GM12878 (cell line): ENCODE measurements around the gene MEP1A.

Experiments used
- CHD1 ChIP-seq: IDR thresholded peaks from 2 replicates; pipeline ENCODE4 v1.6.1; 2012; ENCODE audit warnings: low read depth, low read length, improper control_type of control experiment
- CREB1 ChIP-seq: IDR thresholded peaks from 2 replicates; pipeline ENCODE4 v1.6.1; 2012; ENCODE audit warnings: low read depth, mild to moderate bottlenecking, inconsistent platforms
- CTCF ChIP-seq, 3 experiments: IDR thresholded peaks in 2 of 3; conservative IDR thresholded peaks in 1 of 3; 2 replicates each; pipeline ENCODE4 v1.5.1; 2011; ENCODE audit warnings: low read depth in 3 of 3, low read length in 3 of 3, mild to moderate bottlenecking in 3 of 3, control low read depth in 2 of 3, moderate library complexity in 2 of 3, inconsistent platforms in 1 of 3, mixed read lengths in 1 of 3; ENCODE audit not compliant: control insufficient read depth in 2 of 3, insufficient read depth in 1 of 3; ENCODE audit errors: extremely low read depth in 1 of 3
- JUND ChIP-seq: IDR thresholded peaks from 2 replicates; pipeline ENCODE4 v1.6.1; 2012; ENCODE audit warnings: low read depth, mild to moderate bottlenecking, low read length, improper control_type of control experiment, moderate library complexity
- NFIC ChIP-seq: IDR thresholded peaks from 2 replicates; pipeline ENCODE4 v1.6.1; 2012; ENCODE audit warnings: low read depth, mild to moderate bottlenecking, inconsistent platforms, low read length, moderate library complexity
- NR2C2 ChIP-seq: IDR thresholded peaks from 2 replicates; pipeline ENCODE4 v1.6.1; 2011; ENCODE audit warnings: borderline replicate concordance, low read depth; ENCODE audit not compliant: control insufficient read depth, insufficient read length
- POLR2AphosphoS5 ChIP-seq: IDR thresholded peaks from 2 replicates; pipeline ENCODE4 v1.6.1; 2011; ENCODE audit warnings: mild to moderate bottlenecking, low read length, inconsistent platforms
- STAT1 ChIP-seq: fragments of 450-650 bp; conservative IDR thresholded peaks from 2 replicates; pipeline ENCODE4 v1.6.1; 2014; ENCODE audit warnings: antibody characterized with exemption, mild to moderate bottlenecking
- TAF1 ChIP-seq: IDR thresholded peaks from 2 replicates; pipeline ENCODE4 v1.6.1; 2011; ENCODE audit warnings: mild to moderate bottlenecking, low read depth, low read length, borderline replicate concordance
- TARDBP ChIP-seq: IDR thresholded peaks from 2 replicates; pipeline ENCODE4 v1.6.1; 2016; ENCODE audit warnings: borderline replicate concordance
- ZNF274 ChIP-seq: IDR thresholded peaks from one replicate; pipeline ENCODE4 v1.8.0; 2011; ENCODE audit not compliant: insufficient read length, insufficient read depth
- TF ChIP-seq, protein P1 (sequence below): fragments of 450-650 bp; IDR thresholded peaks from 2 replicates; pipeline ENCODE4 v1.6.1; 2017; ENCODE audit warnings: antibody characterized with exemption, mild to moderate bottlenecking, moderate library complexity
- TF ChIP-seq, protein P2 (sequence below): IDR thresholded peaks from 2 replicates; pipeline ENCODE4 v1.6.1; 2011; ENCODE audit warnings: low read depth, mild to moderate bottlenecking, low read length, moderate library complexity, borderline replicate concordance; ENCODE audit errors: extremely low read depth
- TF ChIP-seq, protein P3 (sequence below): IDR thresholded peaks from 2 replicates; pipeline ENCODE4 v1.6.1; 2012; ENCODE audit warnings: low read depth, low read length, improper control_type of control experiment

DNA sequence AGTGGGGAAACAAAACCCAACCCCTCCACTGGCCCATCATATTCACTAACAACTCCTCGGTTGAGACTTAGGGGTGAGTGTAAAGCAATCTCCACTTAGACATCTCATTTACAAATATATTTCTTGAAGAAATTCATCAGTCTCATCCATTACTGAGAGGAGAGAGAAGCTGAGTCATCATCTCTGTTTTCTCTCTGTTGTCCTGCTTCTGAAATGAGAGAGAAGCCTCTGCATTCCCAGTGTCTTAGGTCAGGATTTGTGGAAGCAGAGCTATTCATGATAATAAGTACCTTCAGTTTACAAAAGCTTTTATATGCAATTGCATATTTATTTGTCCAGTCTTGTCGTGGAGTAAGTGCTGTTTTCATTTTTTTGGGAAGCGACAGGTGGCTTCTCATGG lies 879 bp downstream of the MEP1A start:
- TF ChIP-seq CTCF (IDR thresholded peaks at IDR 0.05 in 2 of 3, conservative IDR thresholded peaks at IDR 0.05 in 1 of 3; ENCODE audit: control insufficient read depth in 2 of 3, extremely low read depth in 1 of 3, insufficient read depth in 1 of 3, low read depth in 3 of 3, low read length in 3 of 3) (no peak), POLR2AphosphoS5 (no peak), NFIC (no peak), STAT1 (no peak), JUND (no peak), CREB1 (no peak), CHD1 (no peak), TARDBP (no peak), TAF1 (no peak), NR2C2 (no peak), ZNF274 (no peak)
- TF ChIP-seq, protein P1, sequence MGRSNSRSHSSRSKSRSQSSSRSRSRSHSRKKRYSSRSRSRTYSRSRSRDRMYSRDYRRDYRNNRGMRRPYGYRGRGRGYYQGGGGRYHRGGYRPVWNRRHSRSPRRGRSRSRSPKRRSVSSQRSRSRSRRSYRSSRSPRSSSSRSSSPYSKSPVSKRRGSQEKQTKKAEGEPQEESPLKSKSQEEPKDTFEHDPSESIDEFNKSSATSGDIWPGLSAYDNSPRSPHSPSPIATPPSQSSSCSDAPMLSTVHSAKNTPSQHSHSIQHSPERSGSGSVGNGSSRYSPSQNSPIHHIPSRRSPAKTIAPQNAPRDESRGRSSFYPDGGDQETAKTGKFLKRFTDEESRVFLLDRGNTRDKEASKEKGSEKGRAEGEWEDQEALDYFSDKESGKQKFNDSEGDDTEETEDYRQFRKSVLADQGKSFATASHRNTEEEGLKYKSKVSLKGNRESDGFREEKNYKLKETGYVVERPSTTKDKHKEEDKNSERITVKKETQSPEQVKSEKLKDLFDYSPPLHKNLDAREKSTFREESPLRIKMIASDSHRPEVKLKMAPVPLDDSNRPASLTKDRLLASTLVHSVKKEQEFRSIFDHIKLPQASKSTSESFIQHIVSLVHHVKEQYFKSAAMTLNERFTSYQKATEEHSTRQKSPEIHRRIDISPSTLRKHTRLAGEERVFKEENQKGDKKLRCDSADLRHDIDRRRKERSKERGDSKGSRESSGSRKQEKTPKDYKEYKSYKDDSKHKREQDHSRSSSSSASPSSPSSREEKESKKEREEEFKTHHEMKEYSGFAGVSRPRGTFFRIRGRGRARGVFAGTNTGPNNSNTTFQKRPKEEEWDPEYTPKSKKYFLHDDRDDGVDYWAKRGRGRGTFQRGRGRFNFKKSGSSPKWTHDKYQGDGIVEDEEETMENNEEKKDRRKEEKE, result no peak
- TF ChIP-seq, protein P2, sequence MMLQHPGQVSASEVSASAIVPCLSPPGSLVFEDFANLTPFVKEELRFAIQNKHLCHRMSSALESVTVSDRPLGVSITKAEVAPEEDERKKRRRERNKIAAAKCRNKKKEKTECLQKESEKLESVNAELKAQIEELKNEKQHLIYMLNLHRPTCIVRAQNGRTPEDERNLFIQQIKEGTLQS, result no peak
- TF ChIP-seq, protein P3, sequence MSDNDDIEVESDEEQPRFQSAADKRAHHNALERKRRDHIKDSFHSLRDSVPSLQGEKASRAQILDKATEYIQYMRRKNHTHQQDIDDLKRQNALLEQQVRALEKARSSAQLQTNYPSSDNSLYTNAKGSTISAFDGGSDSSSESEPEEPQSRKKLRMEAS, result no peak
